GM23248 (cell line): ENCODE measurements around the gene PRSS56.

ENCODE experiments used
- EZH2 ChIP-seq: fragments of 200-600 bp; sonication (generic); IDR thresholded peaks from 2 replicates; pipeline ENCODE4 v1.6.1; 2018; ENCODE audit warnings: antibody characterized with exemption, mild to moderate bottlenecking; ENCODE audit not compliant: insufficient read depth, poor library complexity, severe bottlenecking
- EZH2phosphoT487 ChIP-seq: fragments of 200-600 bp; sonication (generic); IDR thresholded peaks from 2 replicates; pipeline ENCODE4 v1.6.1; 2018; ENCODE audit warnings: antibody characterized with exemption, moderate library complexity, mild to moderate bottlenecking, low read depth; ENCODE audit not compliant: insufficient read depth

DNA sequence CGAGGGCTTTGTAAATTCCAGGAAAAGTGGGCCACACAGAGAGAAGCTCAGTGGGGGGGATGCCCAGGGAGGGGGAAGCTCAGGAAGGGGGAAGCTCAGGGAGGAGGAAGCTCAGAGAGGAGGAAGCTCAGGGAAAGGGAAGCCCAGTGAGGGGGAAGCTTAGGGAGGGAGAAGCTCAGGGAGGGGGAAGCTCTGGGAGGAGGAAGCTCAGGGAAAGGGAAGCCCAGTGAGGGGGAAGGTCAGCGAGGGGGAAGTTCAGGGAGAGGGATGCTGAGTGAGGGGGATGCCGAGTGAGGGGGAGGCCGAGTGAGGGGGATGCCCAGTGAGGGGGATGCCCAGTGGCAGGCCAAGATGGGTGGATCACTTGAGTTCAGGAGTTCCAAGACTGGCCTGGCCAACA lies 18.5 kb downstream of the PRSS56 start:
- no peak for TF ChIP-seq EZH2
- no peak for TF ChIP-seq EZH2phosphoT487
